Peyer's patch (tissue), 4 donors: ENCODE measurements around the gene ZBTB48.
"Not testable (repeated sequence)": the region's sequence is repeated elsewhere in the genome, so short reads cannot be mapped to it uniquely, and the experiment has no call there.

ENCODE experiments used
- CTCF ChIP-seq, 6 experiments: fragments of 450-650 bp in 4 of 6; fragments of 200-600 bp in 2 of 6; sonication (generic) in 1 of 6; IDR thresholded peaks; one replicate each; pipeline ENCODE4 v1.5.1; 2017 to 2019; ENCODE audit warnings: antibody characterized with exemption in 6 of 6, mild to moderate bottlenecking in 3 of 6, moderate library complexity in 1 of 6
- POLR2A ChIP-seq, 2 donors: fragments of 450-650 bp; IDR thresholded peaks; one replicate each; pipeline ENCODE4 v1.5.1; 2017; ENCODE audit warnings: antibody characterized with exemption in 2 of 2, mild to moderate bottlenecking in 2 of 2, moderate library complexity in 2 of 2

DNA sequence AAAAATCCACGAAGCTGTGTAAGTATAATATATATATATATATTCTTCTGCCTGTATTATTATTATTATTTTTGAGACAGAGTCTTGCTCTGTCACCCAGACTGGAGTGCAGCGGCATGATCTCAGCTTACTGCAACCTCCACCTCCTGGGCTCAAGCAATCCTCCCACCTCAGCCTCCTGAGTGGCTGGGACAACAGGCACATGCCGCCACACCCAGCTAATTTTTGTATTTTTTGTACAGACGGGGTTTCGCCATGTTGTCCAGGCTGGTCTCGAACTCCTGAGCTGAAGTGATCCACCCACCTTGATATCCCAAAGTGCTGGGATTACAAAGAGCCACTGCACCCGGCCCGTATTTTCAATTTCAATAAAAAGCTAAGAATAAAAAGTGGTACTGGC is 20.2 kb downstream of the ZBTB48 start:
- not testable (repeated sequence) for TF ChIP-seq CTCF, POLR2A (IDR thresholded peaks at IDR 0.05)
